Gastrocnemius medialis (tissue), 4 donors: ENCODE measurements around the gene ELOVL7.

Source experiments
- POLR2A ChIP-seq, 2 donors: fragments of 450-650 bp; IDR thresholded peaks; one replicate each; pipeline ENCODE4 v1.6.1; 2017; ENCODE audit warnings: antibody characterized with exemption in 2 of 2, mild to moderate bottlenecking in 2 of 2, moderate library complexity in 2 of 2
- TF ChIP-seq, protein P1 (sequence below), 5 experiments: fragments of 450-650 bp in 3 of 5; fragments of 200-600 bp in 2 of 5; sonication (generic) in 2 of 5; IDR thresholded peaks in 4 of 5; conservative IDR thresholded peaks in 1 of 5; 1 replicate in 4 of 5; 2 replicates in 1 of 5; pipeline ENCODE4 v1.5.1; 2016 to 2019; ENCODE audit warnings: antibody characterized with exemption in 5 of 5, mild to moderate bottlenecking in 3 of 5, moderate library complexity in 3 of 5

DNA sequence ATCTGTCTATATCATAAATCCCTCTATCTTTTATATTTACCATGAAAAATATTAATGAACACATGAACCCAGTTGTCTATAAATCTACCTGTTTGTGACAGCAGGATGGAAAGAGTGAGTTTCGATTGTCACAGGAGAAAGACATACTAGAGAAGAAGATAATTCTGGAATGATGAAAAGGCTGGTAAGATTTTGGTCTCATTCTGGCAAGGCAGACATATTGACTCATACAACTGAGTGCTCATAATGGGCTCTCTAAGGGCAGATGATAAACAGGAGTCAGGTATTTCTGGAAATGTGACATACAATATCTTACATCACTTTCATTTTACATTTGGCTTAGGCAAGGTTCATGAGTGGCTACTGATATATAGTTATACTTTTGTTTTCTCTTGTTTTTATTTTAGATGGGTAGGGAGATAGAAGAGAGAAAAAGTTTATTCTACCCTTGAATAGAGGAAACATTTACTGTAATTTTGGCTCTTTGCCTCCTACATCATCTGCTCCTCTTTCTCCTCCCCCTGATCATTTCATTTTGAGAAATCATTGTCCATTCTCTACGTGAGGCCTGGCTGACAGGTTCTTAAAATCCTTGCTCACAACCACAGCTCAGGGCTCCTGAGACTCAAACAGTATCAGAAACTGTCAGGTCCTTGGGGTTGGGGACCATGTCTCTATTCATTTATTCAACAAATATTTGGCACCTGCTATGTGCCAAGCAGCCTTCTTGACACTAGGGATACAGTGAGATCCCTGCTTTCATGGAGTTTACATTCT is 14.4 kb downstream of the ELOVL7 start:
- TF ChIP-seq, protein P1, sequence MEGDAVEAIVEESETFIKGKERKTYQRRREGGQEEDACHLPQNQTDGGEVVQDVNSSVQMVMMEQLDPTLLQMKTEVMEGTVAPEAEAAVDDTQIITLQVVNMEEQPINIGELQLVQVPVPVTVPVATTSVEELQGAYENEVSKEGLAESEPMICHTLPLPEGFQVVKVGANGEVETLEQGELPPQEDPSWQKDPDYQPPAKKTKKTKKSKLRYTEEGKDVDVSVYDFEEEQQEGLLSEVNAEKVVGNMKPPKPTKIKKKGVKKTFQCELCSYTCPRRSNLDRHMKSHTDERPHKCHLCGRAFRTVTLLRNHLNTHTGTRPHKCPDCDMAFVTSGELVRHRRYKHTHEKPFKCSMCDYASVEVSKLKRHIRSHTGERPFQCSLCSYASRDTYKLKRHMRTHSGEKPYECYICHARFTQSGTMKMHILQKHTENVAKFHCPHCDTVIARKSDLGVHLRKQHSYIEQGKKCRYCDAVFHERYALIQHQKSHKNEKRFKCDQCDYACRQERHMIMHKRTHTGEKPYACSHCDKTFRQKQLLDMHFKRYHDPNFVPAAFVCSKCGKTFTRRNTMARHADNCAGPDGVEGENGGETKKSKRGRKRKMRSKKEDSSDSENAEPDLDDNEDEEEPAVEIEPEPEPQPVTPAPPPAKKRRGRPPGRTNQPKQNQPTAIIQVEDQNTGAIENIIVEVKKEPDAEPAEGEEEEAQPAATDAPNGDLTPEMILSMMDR (IDR thresholded peaks at IDR 0.05 in 4 of 5, conservative IDR thresholded peaks at IDR 0.05 in 1 of 5): no peak
- no peak for TF ChIP-seq POLR2A (IDR thresholded peaks at IDR 0.05)
